PC-3 (cell line): ENCODE results near the gene EPHB1.

Experiments used
- EZH2 ChIP-seq: fragments of 300-600 bp; sonication (generic); IDR thresholded peaks from one replicate; pipeline ENCODE4 v1.6.1; 2017; ENCODE audit warnings: antibody characterized with exemption, mild to moderate bottlenecking, low read length; ENCODE audit not compliant: unreplicated experiment
- EZH2phosphoT487 ChIP-seq: fragments of 300-600 bp; sonication (generic); IDR thresholded peaks from 2 replicates; pipeline ENCODE4 v1.6.1; 2018; ENCODE audit warnings: mild to moderate bottlenecking, antibody characterized with exemption, low read length, borderline replicate concordance
- TF ChIP-seq, protein P1 (sequence below): fragments of 300-600 bp; sonication (generic); conservative IDR thresholded peaks from 2 replicates; pipeline ENCODE4 v1.5.1; 2017; ENCODE audit warnings: antibody characterized with exemption, low read depth, mild to moderate bottlenecking, low read length

DNA sequence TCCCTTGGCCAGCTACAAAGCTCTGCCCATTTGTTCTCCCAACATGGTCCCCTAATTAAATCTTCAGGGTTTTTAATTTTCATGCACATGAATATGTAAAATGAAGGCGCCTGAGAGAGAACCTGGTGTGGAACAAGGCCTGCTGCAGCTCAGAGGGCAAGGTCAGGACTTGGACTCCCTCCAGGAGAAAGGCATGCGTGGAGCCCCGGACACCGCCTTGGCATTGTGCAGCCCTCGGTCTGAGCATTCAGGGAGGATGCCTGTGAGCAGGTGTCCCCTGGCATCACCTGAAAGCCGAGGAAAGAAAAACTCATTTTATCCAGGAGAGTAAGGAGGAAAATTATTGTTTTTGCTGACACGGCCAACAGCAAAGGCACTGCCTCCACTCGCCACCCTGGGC lies 33.8 kb upstream of the EPHB1 start:
- TF ChIP-seq, protein P1, sequence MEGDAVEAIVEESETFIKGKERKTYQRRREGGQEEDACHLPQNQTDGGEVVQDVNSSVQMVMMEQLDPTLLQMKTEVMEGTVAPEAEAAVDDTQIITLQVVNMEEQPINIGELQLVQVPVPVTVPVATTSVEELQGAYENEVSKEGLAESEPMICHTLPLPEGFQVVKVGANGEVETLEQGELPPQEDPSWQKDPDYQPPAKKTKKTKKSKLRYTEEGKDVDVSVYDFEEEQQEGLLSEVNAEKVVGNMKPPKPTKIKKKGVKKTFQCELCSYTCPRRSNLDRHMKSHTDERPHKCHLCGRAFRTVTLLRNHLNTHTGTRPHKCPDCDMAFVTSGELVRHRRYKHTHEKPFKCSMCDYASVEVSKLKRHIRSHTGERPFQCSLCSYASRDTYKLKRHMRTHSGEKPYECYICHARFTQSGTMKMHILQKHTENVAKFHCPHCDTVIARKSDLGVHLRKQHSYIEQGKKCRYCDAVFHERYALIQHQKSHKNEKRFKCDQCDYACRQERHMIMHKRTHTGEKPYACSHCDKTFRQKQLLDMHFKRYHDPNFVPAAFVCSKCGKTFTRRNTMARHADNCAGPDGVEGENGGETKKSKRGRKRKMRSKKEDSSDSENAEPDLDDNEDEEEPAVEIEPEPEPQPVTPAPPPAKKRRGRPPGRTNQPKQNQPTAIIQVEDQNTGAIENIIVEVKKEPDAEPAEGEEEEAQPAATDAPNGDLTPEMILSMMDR: no peak
- no peak for TF ChIP-seq EZH2
- no peak for TF ChIP-seq EZH2phosphoT487
